Glutamatergic neuron (in vitro differentiated cells): ENCODE measurements around the gene DOCK10. TPM values are rescaled to one million over a fixed set of nuclear protein-coding genes. Genes with fewer than 3 reads are reported as not detected.

Experiments used
- DNase-seq: peaks from one replicate; pipeline ENCODE4 v3.0.0; 2022
- H3K27ac Mint-ChIP-seq: one replicate; pipeline ENCODE4 v1.8.0; 2020; ENCODE audit warnings: mild to moderate bottlenecking, mixed read lengths, inconsistent platforms; ENCODE audit not compliant: unreplicated experiment
- H3K27me3 Mint-ChIP-seq: one replicate; pipeline ENCODE4 v1.8.0; 2020; ENCODE audit warnings: mild to moderate bottlenecking, moderate library complexity, mixed read lengths, inconsistent platforms; ENCODE audit not compliant: unreplicated experiment
- H3K36me3 Mint-ChIP-seq: one replicate; pipeline ENCODE4 v1.8.0; 2020; ENCODE audit warnings: mild to moderate bottlenecking, mixed read lengths, inconsistent platforms; ENCODE audit not compliant: unreplicated experiment
- H3K4me1 Mint-ChIP-seq: one replicate; pipeline ENCODE4 v1.8.0; 2020; ENCODE audit warnings: mild to moderate bottlenecking, low read depth, mixed read lengths, inconsistent platforms; ENCODE audit not compliant: unreplicated experiment
- H3K4me3 Mint-ChIP-seq: one replicate; pipeline ENCODE4 v1.8.0; 2020; ENCODE audit warnings: mild to moderate bottlenecking, mixed read lengths, inconsistent platforms; ENCODE audit not compliant: unreplicated experiment
- H3K9me3 Mint-ChIP-seq: one replicate; pipeline ENCODE4 v1.8.0; 2020; ENCODE audit warnings: mild to moderate bottlenecking, moderate library complexity, mixed read lengths, inconsistent platforms; ENCODE audit not compliant: unreplicated experiment
- total RNA-seq: library from RNA; stranded (reverse); fragmentation: NEBNext Ultra II Directional; extraction: Animal tissue kit (Norgen Biotek cat#: 25700); gene quantifications from one replicate; pipeline ENCODE4 v1.2.1, GENCODE V29; 2021; ENCODE audit not compliant: unreplicated experiment
- TF ChIP-seq, protein P1 (sequence below): fragments of 200-600 bp; sonication (generic); IDR thresholded peaks from one replicate; pipeline ENCODE4 v1.5.0; 2021; ENCODE audit not compliant: partially characterized antibody, unreplicated experiment

Gene DOCK10
- total RNA-seq, 1 donor from 2014 or later: 1.1 TPM

DNA sequence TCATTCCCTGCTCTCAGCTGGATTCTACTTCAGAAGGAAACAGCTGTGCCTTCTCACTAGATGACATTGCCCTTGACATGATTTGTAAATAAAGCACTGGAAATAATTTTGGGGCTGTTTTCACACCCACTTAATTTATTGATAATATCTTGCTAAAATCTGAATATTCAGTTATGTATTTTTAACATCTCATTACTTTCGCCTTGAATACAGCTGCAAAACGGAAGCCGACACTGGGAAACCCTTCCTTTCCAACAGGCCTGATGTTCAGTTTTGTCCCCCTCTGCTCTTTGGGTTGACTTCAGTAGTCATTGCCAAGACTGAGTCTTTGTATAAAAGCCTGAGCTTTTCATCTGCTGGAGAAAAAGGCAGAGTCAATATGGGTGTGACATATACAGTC, 82.7 kb downstream of the DOCK10 start:
- Mint-ChIP-seq H3K27ac (no peak overlapping the region), H3K36me3 (no peaks in the 10 kb centered on the region), H3K9me3 (no peaks in the 10 kb centered on the region), H3K27me3 (peaks cover 1% of the 10 kb centered on the region), H3K4me1 (peaks cover 2% of the 10 kb centered on the region), H3K4me3 (no peak overlapping the region)
- TF ChIP-seq, protein P1, sequence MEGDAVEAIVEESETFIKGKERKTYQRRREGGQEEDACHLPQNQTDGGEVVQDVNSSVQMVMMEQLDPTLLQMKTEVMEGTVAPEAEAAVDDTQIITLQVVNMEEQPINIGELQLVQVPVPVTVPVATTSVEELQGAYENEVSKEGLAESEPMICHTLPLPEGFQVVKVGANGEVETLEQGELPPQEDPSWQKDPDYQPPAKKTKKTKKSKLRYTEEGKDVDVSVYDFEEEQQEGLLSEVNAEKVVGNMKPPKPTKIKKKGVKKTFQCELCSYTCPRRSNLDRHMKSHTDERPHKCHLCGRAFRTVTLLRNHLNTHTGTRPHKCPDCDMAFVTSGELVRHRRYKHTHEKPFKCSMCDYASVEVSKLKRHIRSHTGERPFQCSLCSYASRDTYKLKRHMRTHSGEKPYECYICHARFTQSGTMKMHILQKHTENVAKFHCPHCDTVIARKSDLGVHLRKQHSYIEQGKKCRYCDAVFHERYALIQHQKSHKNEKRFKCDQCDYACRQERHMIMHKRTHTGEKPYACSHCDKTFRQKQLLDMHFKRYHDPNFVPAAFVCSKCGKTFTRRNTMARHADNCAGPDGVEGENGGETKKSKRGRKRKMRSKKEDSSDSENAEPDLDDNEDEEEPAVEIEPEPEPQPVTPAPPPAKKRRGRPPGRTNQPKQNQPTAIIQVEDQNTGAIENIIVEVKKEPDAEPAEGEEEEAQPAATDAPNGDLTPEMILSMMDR: no peak
- no peak for DNase-seq

DNA sequence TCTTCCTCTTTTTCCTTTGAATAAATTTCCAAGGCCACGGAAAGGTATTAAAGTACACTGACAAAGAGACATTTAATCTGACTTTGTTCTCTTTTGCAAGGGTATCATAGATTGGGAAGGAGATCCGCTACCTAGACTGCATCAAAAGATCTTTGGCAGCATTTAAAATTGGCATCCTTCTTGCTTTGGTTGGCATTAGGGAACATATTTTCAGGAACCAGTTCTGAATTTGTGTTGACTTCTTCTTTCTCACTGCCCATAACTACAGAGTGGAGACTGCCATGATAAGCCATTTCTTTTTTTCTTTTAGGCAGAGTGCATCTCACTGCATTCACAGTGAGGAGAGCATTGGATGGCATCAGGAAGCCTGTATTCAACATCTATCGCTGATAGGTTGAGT, 83.4 kb downstream of the DOCK10 start:
- H3K27ac Mint-ChIP-seq: no peak overlapping the region
- TF ChIP-seq, protein P1: no peak

DNA sequence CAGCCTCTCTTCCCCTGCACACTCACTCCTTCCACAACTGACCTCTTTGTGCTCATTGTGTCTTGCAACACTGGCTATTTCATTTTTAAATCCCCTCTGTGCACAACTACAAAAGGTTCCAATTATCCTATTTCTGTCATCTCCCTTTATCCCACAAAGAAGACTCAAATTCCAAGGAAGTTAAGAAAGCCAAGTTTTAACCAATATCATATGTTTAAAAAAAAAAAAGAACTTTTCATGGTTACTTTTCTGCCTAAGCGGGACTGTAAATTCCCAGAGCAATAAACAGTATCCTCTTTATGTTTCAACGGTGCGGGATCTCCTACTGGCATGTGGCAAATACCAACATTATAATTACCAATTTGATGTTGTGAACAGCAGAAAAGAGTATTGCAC, 83.8 kb downstream of the DOCK10 start:
- H3K27ac Mint-ChIP-seq: no peak overlapping the region
- TF ChIP-seq, protein P1: no peak
- H3K4me3 Mint-ChIP-seq: no peak overlapping the region
- peaks cover 2% of the 10 kb centered on the region for H3K4me1 Mint-ChIP-seq
- peaks cover 1% of the 10 kb centered on the region for H3K27me3 Mint-ChIP-seq
- no peaks in the 10 kb centered on the region for H3K9me3 Mint-ChIP-seq
- no peaks in the 10 kb centered on the region for H3K36me3 Mint-ChIP-seq
- no peak for DNase-seq

More for the DNA sequence above, 83.4 kb downstream of the DOCK10 start:
- no peaks in the 10 kb centered on the region for H3K36me3 Mint-ChIP-seq
- no peaks in the 10 kb centered on the region for H3K9me3 Mint-ChIP-seq
- peaks cover 2% of the 10 kb centered on the region for H3K4me1 Mint-ChIP-seq
- no peak for DNase-seq
- H3K4me3 Mint-ChIP-seq: no peak overlapping the region
- H3K27me3 Mint-ChIP-seq: peaks cover 1% of the 10 kb centered on the region

DNA sequence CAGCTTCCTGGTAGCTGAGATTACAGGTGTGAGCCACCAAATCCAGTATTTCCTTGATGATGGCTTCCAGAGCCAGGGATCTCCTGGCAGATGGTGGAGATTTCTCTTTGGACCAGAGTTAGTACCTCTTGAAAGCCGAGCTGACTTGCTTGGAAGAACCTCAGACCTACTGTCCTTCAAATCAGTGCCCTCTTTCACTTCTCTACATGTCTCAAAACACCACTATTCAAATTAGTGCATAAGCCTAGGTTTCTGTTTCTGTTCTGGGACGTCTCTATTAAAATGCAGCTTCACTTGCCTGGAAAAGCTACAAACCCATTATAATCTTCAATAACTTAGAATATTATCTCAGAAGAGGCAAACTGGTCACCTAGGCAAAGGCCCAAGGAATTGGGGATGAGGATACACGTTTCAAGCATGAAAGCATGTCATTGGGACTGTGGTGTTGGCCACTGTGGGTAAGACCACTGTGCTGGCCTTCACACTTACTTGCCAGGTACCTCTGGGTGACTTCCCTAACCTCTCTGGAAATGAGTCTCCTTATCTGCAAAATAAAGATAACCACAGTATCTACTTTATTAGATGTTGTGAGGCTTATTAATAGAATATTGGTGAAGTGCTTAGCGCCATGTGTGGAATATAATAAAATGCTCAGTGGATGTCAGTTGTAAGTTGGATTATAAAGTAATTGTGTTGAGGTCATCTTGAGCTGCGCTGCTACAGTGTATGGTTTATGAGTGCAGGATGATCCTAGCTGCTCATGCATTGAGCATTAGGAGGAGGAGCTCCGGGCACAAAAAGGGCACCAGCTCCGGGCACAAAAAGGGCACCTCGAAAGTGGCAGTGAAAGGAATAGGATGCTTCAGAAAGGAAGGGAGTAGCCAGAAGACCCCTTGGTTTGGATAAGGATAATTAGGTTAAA, 84.5 kb downstream of the DOCK10 start:
- H3K4me3 Mint-ChIP-seq: no peak overlapping the region
- TF ChIP-seq, protein P1: no peak
- H3K4me1 Mint-ChIP-seq: peaks cover 2% of the 10 kb centered on the region
- no peak for DNase-seq
- H3K27me3 Mint-ChIP-seq: peaks cover 1% of the 10 kb centered on the region
- no peaks in the 10 kb centered on the region for H3K36me3 Mint-ChIP-seq
- no peak overlapping the region for H3K27ac Mint-ChIP-seq
- H3K9me3 Mint-ChIP-seq: no peaks in the 10 kb centered on the region

DNA sequence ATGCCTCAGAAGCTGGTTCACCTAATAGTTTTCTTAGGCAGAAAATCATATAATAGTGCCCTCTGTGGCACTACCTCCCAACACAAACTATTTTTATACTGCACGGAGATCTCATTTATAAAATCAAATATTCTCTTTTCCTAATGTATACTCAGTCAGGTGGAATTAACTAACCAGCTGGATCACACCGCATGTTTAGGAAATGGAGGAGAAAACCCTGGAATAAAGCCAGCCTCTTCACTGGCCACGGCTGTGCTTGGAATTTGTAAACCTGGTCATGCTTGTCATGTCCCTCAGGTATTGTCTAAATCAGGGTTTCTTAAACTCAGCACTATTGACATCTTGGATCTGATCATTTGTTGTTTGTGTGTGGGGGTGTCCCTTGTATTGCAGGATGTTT, 85.6 kb downstream of the DOCK10 start:
- Mint-ChIP-seq H3K36me3 (no peaks in the 10 kb centered on the region), H3K4me1 (no peaks in the 10 kb centered on the region), H3K9me3 (no peaks in the 10 kb centered on the region), H3K27ac (no peak overlapping the region), H3K4me3 (no peak overlapping the region), H3K27me3 (peaks cover 1% of the 10 kb centered on the region)
- no peak for DNase-seq
- TF ChIP-seq, protein P1: no peak
